Stimulated activated CD4-positive, alpha-beta T cell treated with anti-CD3 and anti-CD28 coated beads, Interleukin-4, amount 100 ng/mL, for 24 hours (primary cell): ENCODE results near the gene TBC1D3B.
"Not testable (repeated sequence)": the region's sequence is repeated elsewhere in the genome, so short reads cannot be mapped to it uniquely, and the experiment has no call there.

ENCODE experiments used
- DNase-seq: peaks from one replicate; pipeline ENCODE4 v3.0.0-alpha.2; 2020

Gene TBC1D3B

DNA sequence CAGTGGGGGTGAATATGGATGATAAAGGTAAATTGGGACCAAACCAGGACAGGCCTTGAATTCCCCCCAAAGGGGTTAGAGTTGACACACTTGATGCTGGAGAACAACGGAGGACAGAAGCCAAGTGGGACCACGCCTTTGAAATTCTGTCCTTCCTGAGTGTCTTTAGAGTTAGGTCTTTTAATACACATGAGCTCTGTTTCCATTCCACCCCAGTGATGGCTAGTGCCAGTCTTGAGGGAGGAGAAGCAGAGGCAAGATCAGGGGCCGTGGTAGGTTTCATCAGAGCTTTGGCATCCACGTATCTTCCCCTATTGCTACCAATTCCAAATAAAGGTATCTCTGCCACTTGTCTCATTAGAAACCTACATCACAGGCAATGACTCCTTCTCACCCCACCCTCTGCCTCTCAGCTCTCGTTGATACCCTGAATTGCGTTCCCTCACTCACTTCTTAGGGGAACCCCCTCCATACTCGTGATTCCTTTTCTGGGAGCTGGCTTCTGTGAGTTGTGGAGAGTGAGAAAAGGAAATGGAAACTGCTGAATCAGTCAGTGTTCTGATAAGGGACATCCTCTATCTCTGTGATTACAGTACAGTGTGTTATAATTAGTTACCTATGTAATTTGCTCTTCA, 22.5 kb upstream of the TBC1D3B start:
- peak; percentile 40 for DNase-seq

DNA sequence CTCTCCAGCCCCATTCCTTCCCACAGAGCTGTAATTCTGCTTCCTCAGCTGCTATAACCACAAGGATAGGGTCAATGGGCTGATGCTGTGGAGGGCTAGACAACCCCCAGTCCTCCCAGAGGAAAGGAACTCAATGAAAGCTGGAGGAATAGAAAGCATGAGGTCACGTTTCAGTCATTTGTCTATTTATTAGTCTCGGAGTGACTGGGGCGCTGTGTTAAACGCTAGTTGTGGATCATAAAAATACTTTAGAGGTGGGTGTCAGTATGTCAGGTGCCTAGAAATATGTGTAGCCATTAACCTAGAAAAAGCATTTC, 20.9 kb upstream of the TBC1D3B start:
- DNase-seq: no peak

DNA sequence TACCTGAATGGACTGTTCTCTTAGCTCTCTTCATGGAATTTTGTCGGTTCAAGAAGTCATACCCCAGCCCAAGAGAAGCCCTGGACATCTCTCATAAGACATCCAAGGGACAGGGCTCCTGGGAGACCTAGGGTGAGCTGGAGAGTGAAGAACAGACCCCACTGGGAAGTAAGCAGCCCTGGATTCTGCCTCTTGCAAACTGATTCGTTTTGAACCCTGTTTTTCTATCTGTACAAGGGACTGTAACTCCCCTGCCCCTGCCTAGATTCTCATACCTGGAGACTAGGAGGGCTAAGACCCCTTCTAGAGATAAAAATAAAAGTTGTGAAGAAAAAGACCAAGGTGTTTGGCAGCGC, 19.7 kb upstream of the TBC1D3B start:
- DNase-seq: no peak

DNA sequence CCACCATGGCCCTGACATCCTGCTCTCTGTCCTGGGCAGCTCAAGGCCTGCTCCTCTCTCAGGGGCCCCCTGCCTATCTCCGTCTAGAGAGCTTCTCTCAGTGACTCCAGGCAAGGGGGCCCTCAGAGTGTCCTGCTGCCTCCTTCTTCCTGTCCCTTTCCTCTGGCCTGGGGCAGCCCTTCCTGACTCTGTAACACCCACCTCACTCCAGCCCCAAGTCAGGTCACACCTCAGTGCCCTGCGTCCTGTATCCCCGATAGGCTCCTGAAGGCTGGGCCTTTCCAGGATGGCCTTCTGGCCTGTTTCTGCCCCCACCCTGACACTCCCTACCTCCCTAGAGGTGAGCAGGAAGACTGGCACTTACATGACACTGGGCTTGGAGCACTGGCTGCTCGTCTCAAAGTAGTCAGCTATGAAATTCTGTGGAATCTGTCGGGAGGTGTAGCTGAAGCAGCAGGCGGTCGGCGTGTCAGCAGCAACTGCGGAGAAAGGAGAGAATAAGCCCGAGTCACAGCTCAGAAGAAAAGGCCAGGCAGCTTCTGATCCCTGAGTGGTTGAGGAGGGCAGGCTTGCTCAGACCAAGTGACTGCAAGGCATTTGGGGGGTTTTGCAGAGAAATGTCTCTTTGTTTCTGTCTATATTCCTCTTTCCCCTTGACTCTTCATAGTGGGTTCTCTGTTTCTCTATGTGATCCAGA, 19.1 kb upstream of the TBC1D3B start:
- no peak for DNase-seq

DNA sequence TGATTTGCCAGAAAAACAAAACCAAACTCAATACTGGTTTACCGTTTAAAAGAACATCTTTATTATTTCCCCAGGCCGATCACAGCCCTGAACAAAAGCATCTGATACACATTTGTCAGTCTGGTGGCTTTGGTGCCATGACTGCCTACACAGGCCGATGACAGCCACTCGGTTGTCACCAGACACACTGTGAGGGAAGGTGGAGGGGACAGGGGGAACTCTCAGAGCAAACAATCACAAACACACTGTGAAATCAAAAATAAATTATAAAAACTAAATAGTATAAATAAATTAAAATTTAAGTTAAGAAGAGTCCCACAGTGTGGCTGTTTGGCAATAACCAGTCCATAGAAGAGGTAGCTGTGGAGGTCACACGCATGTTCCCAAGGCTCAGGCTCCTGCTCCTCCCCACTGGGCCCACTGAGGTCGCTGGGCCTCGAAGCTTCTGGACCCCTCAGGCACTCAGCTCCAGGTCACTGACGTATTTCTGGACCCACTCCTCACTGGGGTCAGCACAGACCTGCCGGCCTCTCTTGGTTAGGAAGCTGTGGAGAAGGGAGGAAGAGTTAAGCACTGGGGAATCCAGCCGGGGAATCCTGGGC, 18.5 kb upstream of the TBC1D3B start:
- DNase-seq: not testable (repeated sequence)

DNA sequence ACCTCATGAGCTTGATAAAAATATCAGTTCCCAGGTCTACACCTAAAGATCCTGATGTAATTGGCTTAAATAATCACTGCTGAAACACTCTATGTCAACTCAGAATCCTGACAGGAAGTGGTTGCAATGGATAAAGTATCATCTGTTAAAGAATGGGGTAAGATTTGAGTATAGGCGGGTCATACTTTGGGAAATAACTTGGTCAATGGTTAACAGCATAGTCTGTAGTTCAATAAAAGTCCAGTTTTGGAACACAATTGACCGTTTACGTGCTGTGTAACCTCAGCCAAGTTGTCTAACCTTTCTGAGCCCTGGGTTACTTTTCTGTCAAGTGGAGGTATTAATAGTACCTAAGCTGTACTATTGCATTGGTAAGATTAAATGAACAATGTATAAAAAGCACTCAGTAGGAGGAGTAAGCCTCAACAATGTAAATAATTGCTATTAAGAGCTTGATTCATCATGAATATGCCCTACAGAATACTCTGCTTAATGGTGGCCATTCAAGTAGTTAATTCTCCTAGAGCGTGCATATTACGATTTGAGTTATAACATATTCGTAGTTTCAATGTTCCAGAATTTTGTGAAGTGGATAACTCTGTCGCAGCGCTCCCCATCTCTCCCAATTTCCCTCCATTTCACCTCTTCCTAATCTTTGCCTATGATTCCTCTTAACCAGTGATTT, 17.9 kb upstream of the TBC1D3B start:
- DNase-seq: not testable (repeated sequence)

DNA sequence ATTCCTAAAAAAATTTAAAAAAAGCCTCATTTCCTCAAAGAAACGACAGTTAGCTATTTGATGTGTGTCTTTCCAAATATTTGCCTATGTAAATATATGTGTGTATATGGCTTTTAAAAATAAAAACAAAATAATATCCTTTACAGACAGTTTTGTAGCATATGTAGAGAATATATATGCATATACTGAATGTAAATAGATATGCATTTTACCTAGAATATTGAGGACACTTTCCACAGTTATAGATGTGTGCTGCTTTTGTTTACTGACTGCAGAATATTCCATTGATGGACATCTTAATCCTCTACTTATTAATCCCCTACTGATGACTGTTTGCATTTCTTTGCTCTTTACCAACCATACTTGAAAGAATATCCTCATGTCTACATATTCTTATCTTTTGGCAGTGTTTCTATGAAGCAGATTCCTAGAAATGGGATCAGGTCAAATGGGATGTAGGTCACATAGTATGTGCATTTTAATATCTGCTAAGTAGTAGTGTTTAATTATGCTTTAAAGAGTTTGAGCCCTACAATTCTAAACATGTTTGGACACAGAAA, 16.9 kb upstream of the TBC1D3B start:
- no peak for DNase-seq

DNA sequence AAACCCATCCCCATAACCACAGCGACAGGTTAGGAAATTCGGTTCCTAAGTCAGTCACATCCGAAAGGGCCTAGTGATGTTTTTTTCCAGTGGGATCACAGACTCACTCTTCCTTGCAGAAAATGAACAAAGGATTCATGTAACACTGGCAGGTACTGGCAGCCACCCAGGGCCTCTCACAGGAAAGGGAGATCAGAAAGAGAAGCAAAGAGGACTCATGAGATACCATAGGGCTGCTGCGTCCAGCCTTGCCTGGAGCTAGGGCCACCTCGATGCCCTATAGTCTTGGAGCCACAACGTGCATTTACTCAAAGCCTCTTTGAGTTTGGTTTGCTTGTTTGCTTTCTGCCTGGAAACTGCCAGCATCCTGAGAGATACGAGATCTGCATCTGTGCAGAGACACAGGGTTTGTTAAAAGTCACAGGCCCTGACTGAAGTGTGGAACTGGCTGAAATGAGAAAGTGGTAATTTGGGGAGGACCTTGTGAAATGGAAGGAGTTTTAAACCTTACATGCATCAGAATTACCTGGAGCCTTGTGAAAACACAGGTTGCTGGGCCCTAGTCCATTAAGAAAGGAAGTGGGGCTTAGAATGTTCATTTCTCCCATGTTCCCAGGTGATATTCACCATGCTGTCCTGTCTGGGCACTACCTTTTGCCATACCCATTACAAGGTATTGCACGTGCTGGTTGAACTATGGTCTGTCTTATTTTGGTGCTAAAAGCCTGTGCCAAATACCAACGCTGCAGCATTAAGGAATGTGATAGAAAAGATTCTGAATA, 14.3 kb upstream of the TBC1D3B start:
- DNase-seq: not testable (repeated sequence)

DNA sequence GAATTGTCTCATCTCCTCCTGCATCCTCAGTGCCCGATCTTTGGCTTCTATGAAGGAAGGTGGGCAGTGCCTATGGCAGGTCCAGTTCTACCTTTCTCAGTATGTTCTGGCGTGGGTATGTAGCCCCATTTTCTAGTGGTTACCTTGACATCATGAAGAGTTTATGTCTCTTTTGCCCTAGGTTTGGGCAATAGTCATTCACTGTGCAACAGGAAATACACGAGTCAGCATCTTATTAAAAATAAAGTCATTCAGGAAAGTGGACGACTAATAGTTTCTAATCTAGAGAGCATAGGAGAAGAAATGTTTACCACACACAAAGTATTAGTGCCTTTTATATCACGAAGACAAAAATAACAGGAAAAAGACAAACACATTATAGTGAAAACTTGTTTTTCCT, 13.6 kb upstream of the TBC1D3B start:
- DNase-seq: not testable (repeated sequence)

DNA sequence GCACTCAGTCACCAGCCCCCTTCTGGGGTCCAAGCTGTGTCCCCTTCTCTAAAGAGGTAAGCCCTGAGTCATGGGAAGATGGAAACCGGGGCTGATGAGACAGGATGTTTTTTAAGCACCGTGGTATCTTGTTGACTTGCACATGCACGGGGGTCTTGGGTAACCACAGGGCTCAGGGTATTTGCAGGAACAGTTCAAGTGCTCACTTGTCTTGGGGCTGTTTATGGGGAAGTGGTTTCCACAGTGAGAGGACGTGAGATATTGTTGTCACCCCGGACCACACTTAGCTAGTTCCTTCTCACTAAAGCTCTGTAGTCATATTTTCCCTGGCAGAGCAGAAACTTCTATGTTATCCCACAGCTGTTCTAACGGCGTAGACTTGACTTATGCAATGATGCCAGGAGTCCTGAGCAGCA, 12.5 kb upstream of the TBC1D3B start:
- peak; percentile 37 for DNase-seq

DNA sequence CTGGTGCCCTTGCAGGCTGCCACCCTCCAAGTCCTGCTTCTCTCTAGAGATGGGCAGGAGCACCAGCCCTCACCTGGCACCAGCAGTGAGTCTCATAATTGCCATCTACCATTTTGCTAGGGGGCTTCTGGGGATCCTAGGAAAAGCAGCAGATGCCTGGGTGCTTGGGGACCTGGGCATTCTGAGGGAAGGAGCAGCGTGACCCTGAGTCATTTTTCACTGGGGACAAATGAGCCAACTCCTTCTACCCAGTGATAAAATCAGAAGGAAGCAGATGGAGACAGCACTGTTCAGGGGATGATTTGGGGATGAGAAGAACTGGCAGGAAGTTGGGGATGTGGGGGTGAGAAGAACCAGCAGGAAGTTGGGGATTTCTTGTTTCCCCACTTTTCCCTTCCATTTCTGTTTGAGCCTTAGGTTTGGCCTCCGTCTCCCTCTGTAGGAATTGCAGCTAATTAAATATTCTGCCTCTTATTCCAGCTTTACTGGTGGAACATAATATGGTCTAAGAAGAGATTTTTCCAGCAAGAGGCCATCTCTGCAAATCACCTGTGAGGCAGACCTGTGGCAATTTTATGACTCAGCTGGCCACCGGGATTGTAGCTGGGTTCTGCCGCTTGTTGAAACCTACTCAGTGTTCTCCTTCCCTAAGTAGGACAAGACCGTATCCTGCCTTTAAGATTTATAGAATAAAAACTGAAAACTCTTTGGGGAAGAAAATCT, 11.7 kb upstream of the TBC1D3B start:
- not testable (repeated sequence) for DNase-seq

DNA sequence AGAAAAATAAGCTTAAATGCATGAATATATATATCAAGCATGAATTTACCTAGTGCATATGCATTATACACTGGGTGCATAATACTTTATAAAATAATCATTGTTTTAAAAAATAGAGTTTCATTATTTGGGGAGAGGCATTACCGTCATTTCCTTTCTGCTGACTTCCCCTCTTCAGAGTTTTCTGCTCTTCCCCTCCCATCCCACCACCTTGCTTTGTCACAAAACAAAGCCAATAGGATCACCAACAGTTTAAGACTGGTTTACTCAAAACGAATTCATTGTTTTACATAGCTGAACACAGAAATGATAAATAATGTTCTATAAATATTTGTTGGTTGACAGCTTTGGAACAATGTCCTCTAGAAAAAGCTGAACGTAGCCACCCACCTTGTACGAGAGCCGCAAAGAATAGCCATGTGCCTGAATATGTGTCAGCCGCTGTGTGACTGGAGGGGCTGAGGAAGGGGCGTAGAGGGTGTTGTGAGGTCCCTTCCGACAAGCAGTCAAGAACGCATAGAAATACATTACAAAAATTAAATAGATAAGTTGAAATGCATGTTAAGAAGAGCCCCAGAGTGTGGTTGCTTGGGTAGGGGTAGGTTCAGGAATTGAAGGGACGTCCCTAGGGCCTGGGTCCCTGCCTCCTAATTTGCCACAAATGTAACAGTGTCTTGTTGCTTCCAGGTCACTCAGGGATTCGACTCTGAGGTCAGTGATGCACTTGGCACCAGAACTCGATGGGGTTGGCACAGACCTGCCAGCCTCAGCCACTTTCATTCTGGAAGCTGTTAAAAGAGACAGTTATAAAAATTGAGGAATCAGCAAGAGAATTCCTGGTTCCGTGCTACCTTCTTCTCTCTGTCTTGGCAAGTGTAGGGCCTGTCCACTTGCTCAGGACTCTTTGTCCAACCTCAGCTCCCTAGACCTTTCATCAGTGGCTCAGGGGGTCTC, 10.7 kb upstream of the TBC1D3B start:
- DNase-seq: not testable (repeated sequence)

DNA sequence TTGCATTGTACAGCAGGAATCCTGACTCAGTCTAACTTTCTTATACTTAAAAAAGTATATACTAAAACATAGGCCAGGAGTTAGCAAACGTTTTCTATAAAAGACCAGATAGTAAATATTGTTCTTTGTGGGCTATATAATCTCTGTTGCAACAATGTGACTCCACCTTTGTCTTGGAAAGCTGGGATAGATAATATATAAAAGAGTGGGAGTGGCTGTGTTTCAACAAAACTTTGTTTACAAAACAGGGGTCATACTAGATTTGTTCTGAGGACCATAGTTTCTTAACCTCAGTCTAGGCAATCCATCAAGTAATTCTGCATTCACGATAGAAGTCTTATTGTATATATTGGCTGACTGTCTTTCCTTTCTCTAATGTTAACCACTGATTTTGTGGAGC, 9.0 kb upstream of the TBC1D3B start:
- DNase-seq: no peak

DNA sequence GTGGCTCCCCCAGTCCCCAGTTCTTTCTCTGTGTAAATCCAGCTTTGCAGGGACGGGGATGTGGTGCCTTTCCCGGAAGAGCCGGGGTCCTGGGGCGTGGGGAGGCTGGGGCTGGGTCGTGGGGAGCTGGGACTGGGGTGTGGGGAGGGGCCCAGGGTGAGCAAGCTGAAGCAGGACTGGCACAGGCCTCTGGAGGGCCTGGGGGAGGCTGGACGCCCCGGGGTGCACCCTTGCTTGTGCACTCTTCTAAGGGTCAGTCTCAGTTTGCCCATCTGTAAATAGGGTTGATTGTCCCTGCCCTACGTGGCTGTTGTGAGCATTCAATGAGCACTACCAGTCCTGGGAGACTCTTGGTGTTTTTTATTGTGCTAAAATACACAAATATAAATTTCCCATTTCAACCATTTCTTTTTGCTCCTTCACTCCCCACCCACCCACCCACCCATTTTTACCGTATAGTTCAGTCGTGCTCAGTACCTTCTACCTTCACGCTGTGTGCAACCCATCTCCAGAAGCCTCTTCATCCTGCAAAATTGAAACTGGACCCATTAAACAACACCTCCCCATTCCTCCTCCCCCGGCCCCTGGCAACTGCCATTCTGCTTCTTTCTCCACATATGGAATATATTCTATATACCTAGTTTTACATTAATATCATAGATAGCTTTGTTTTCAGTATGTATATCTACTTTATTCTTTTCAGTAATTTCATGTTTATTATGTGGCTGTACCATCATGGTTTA, 7.8 kb upstream of the TBC1D3B start:
- no peak for DNase-seq

DNA sequence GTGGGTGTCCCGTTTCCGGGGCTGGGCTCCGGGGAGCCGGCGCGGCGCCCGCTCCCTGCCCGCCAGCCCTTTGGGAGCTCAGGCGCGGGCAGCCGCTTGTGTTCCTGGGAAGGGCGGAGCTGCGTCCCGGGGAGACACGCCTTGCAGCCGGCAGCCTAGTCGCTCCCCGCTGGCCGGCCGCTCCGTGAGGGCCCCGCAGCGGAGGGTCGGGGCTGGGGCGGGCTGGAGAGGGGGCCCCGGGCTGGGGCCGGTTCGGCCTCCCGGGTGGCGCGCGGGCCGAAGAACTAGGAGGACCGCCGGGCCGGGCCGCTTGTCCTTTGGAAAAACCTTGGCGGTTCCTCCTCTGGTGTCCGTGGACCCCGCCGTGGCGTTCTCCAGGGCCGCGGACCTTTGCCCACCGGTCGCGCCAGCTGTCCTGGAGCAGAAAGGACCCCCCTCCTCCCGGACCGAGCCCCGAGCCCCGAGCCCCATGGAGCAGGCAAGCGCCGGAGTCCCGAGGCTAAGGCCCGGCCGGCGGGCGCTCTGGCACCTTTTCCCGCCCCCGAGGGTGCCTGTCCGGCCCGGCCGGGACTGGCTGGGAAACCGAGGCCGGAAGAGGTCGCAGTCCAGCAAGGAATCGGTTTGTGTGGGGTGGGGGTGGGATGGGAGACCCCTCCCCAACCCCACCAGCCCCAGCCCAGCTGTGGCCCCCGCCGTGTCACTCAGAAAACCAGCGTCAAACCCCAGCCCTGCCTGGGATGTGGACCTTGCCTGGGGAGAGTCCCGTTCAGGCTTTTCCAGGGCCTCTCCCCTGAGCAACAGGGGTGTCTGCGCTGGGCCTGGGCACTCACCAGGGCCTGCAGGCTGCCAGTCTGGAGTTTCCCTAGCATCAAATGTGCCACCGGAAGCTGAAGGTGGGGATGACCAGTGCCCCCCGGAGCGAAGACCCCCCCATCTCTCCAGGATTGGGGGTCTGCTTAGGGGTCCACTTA, 6.8 kb upstream of the TBC1D3B start:
- peak; percentile 11 for DNase-seq

DNA sequence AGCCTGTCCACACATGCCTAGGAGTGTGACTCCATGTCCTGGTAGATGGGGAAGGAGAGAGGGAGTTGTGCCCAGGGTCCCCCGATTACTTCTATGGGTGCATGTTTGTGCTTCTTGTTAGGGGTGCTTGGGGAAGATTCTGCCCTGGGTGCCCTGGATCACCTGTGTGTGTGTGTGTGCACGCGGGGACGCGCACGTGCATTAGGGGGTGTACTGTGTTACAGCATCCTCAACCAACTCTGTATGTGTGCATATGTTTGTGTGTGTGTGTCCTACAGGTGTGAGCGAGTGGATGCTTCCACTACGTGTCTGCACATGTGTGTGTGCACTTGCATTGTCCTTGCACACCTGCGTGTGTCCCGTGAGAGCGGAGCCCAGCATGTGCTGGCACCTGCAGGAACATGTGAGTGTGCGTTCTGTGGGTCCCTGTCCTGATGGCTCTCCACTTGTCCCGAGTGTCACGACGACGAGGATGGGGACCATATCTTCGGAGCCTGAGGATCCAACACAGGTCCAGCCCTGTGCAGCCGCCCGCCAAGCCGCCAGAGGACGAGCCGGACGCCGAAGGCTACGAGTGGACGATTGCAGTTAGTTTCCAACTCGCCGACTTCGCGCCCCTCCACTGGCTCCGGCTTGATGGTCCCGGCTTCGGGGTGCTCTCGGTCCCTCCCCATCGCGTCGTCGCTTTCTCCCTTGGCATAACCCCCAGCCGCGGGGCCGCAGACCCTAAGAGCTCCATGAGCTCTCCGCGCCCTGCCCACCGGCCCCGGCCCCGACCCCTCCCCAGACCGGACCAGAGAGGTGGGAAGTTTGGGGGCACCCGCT, 6.0 kb upstream of the TBC1D3B start:
- peak; percentile 21 for DNase-seq

DNA sequence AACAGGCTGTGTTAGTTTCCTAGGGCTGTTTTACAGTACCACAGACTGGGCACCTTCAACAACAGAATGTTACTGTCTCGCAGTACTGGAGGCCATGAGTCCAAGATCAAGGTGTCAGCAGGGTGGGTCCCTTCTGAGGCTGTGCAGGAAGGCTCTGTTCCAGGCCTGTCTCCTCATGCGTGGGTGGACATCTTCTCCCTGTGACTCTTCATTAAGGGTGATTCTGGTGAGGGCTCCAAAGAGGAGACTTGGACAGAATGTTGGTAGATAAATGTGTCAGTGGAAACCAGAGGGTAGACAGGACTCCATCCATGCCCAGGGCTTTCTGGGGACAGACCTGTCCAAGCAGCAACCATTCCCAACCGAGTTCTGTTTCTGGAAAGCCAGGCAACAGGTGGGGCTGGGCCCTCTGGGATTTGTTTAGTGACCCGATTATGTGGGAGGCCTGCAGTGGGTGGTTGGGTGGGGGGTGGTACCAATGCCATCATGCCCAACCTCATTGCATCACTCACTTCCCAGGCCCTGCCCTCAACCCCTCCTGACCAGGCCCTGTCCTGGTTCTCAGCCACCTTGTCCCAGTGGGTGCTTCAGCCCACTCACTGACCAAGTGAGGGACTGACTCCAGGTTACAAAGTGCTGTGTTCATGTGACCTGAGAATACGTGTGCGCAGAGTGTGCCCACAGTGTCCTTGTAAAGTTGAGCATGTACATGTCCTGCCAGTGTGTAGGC, 5.2 kb upstream of the TBC1D3B start:
- not testable (repeated sequence) for DNase-seq
